ENCODE results near the gene FIGNL1. TPM values are rescaled to one million over a fixed set of nuclear protein-coding genes. Genes with fewer than 3 reads are reported as not detected.

Gene FIGNL1
- total RNA-seq, 1 donor from 2014 or later, result 4.1 TPM

- no peak for DNase-seq
These were observed 21.8 kb upstream of the FIGNL1 start for GRCh38 chr7:50471970-50472369.

DNA sequence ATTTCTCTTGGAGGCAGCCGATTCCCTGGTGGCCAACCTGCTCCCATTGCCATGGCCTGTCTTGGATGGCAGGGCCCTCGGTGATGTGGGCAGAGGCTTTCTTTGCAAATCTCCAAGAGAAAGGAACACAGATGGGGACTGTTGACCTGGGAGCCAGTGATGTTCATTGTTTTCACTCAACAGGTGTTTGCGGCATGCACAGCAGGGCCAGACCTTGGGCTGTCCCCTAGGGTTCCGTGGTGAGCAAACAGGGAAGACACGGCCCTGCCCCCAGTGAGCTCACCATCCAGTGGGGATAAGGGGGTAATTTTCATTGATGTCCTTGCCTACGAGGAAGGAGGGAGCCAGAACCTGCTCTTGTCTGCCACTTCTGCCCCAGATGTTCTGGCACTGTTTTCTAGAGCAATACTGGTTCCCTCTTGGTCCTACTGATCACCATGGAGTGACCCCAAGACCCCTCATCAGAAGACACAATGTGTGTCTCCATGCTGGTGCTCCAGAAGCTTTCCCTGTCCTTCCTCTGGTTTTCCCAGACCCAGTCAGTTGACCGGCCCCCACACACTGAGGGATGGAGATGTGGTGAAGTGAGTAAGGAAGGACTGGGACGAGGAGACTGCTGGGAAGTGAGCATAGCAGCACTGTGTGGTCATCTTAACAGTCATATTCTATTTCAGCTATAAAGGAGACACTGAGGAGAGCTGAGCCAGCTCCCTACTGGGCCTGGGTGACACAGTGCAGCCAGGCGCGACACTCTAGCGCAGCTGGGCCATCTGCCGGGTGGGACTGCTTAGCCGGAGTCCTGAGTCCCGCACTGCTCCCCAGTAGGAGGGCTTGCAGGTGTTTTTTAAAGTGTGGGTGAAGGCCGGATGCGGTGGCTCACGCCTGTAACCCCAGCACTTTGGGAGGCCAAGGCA is 20.4 kb upstream of the FIGNL1 start:
- intact Hi-C loops (cut with micrococcal nuclease), result loop anchor here (10.0 kb wide), 1 partner anchor 204 kb away; no protein-coding TSS in a partner anchor
- no peak overlapping the region for H3K27ac ChIP-seq (replicated peaks)
- DNase-seq, result no peak
- no peaks in the 10 kb centered on the region for H3K36me3 ChIP-seq
- no peaks in the 10 kb centered on the region for H3K9me3 ChIP-seq (replicated peaks)
- TF ChIP-seq, protein P1, sequence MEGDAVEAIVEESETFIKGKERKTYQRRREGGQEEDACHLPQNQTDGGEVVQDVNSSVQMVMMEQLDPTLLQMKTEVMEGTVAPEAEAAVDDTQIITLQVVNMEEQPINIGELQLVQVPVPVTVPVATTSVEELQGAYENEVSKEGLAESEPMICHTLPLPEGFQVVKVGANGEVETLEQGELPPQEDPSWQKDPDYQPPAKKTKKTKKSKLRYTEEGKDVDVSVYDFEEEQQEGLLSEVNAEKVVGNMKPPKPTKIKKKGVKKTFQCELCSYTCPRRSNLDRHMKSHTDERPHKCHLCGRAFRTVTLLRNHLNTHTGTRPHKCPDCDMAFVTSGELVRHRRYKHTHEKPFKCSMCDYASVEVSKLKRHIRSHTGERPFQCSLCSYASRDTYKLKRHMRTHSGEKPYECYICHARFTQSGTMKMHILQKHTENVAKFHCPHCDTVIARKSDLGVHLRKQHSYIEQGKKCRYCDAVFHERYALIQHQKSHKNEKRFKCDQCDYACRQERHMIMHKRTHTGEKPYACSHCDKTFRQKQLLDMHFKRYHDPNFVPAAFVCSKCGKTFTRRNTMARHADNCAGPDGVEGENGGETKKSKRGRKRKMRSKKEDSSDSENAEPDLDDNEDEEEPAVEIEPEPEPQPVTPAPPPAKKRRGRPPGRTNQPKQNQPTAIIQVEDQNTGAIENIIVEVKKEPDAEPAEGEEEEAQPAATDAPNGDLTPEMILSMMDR (IDR thresholded peaks at IDR 0.05; ENCODE audit: borderline replicate concordance), result no peak
- H3K4me1 ChIP-seq, result peaks cover 6% of the 10 kb centered on the region
- H3K27me3 ChIP-seq (ENCODE audit: low read depth), result peaks cover 11% of the 10 kb centered on the region
- H3K4me3 ChIP-seq, result no peak overlapping the region

More at GRCh38 chr7:50471970-50472369, 21.8 kb upstream of the FIGNL1 start:
- Histone ChIP-seq H3K9me3 (replicated peaks) (no peaks in the 10 kb centered on the region), H3K4me1 (peaks cover 6% of the 10 kb centered on the region), H3K27me3 (ENCODE audit: low read depth) (peaks cover 19% of the 10 kb centered on the region), H3K36me3 (no peaks in the 10 kb centered on the region), H3K27ac (replicated peaks) (no peak overlapping the region), H3K4me3 (no peak overlapping the region)
- TF ChIP-seq, protein P1 (IDR thresholded peaks at IDR 0.05; ENCODE audit: borderline replicate concordance), result no peak
- intact Hi-C loops (cut with micrococcal nuclease), result loop anchor here (10.0 kb wide), 1 partner anchor 203 kb away; no protein-coding TSS in a partner anchor

GRCh38 chr7:50469181-50469580 is 19.0 kb upstream of the FIGNL1 start:
- Histone ChIP-seq H3K27me3 (ENCODE audit: low read depth) (peaks cover 6% of the 10 kb centered on the region), H3K4me3 (no peak overlapping the region), H3K4me1 (peaks cover 6% of the 10 kb centered on the region), H3K36me3 (no peaks in the 10 kb centered on the region), H3K27ac (replicated peaks) (no peak overlapping the region), H3K9me3 (replicated peaks) (no peaks in the 10 kb centered on the region)
- DNase-seq, result no peak
- TF ChIP-seq, protein P1 (IDR thresholded peaks at IDR 0.05; ENCODE audit: borderline replicate concordance), result no peak
- intact Hi-C loops (cut with micrococcal nuclease), result loop anchor here (5.0 to 10.0 kb wide), 2 partner anchors 126 to 693 kb away; no protein-coding TSS in a partner anchor

DNA sequence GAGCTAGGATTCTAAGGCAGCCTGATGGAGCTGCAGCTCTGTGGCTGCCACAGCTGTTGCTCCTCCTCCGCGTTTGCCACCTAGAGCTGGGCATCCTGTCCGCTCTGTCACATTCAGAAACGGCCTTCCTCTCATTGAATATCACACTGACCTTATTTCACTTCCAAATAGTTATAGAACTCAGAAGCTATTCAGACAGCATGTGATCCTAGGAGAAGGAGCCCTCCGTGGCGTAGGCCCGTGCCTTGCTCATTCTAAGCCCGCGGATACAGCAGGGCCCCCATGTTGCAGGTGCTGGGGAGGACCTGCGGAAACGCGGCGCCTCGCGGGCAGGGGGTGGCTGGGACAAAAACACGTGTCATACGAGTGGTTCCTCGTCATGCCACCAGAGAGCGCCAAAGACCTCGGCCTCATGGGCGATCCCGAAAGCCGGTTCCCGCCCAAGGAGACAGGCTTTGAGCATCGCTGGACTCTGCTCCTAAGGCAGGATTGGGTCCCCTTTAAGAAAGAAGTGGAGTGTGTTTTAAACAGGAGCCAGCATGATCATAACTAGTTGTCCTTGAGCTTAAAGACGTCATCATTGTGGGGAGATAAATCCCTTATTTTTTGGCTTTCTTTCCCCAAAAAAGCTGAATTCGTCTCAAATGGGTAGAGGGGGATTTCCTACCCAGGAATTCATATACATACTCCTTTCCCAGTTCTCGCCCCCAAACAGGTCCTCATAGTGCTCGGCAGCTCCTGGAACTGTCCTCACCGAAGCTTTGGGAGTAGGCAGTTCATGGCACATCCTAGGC is 17.9 kb upstream of the FIGNL1 start:
- Histone ChIP-seq H3K36me3 (no peaks in the 10 kb centered on the region), H3K27me3 (ENCODE audit: low read depth) (peaks cover 6% of the 10 kb centered on the region), H3K27ac (replicated peaks) (no peak overlapping the region), H3K4me3 (no peak overlapping the region), H3K4me1 (peaks cover 6% of the 10 kb centered on the region), H3K9me3 (replicated peaks) (no peaks in the 10 kb centered on the region)
- intact Hi-C loops (cut with micrococcal nuclease), result loop anchor here (5.0 to 10.0 kb wide), 2 partner anchors 127 to 694 kb away; no protein-coding TSS in a partner anchor
- DNase-seq, result peak; percentile 81
- TF ChIP-seq, protein P1 (IDR thresholded peaks at IDR 0.05; ENCODE audit: borderline replicate concordance), result peak; percentile 95

All from left ventricle myocardium inferior (tissue), 1 donor.